ENCODE data around the gene SHROOM2.

SHROOM2 gene

GRCh38 chrX:9802737-9803136, 16.5 kb downstream of the SHROOM2 start:
- Histone ChIP-seq H4K20me1 (ENCODE audit: insufficient read depth, low read length) (no peaks in the 10 kb centered on the region), H3K4me2 (ENCODE audit: low read depth, low read length) (no peak overlapping the region), H3K4me1 (ENCODE audit: low read length) (no peaks in the 10 kb centered on the region), H3K27ac (ENCODE audit: low read length) (no peak overlapping the region), H3K4me3 (ENCODE audit: low read length) (no peak overlapping the region), H3K79me2 (ENCODE audit: low read length) (no peaks in the 10 kb centered on the region), H3K9ac (ENCODE audit: low read length) (no peak overlapping the region), H3K27me3 (replicated peaks; ENCODE audit: insufficient read depth, low read length) (no peaks in the 10 kb centered on the region), H3F3A (ENCODE audit: insufficient read depth, low read length) (no peaks in the 10 kb centered on the region), H3K9me2 (replicated peaks; ENCODE audit: insufficient read depth, low read length) (no peaks in the 10 kb centered on the region), H3K36me3 (replicated peaks; ENCODE audit: insufficient read depth, low read length) (no peaks in the 10 kb centered on the region), H3K9me3 (replicated peaks; ENCODE audit: insufficient read depth, low read length) (no peaks in the 10 kb centered on the region), H2AFZ (ENCODE audit: low read length) (no peak overlapping the region)
- TF ChIP-seq EZH2 (optimal IDR thresholded peaks at IDR 0.05; ENCODE audit: low read depth, low read length), result no peak
- no peak for TF ChIP-seq CTCF (IDR thresholded peaks at IDR 0.05; ENCODE audit: low read length)
- TF ChIP-seq EZH2phosphoT487 (IDR thresholded peaks at IDR 0.05; ENCODE audit: low read length), result no peak
- DNase-seq, result no peak

- no peak overlapping the region for H2AFZ ChIP-seq (ENCODE audit: low read length)
- H3K4me1 ChIP-seq (ENCODE audit: low read length), result no peaks in the 10 kb centered on the region
- H3K9ac ChIP-seq (ENCODE audit: low read length), result no peak overlapping the region
- H3K4me2 ChIP-seq (ENCODE audit: low read depth, low read length), result no peak overlapping the region
- no peaks in the 10 kb centered on the region for H3F3A ChIP-seq (ENCODE audit: insufficient read depth, low read length)
- no peaks in the 10 kb centered on the region for H3K9me2 ChIP-seq (replicated peaks; ENCODE audit: insufficient read depth, low read length)
- no peak overlapping the region for H3K27ac ChIP-seq (ENCODE audit: low read length)
- DNase-seq, result no peak
- H3K9me3 ChIP-seq (replicated peaks; ENCODE audit: insufficient read depth, low read length), result no peaks in the 10 kb centered on the region
- no peaks in the 10 kb centered on the region for H4K20me1 ChIP-seq (ENCODE audit: insufficient read depth, low read length)
- no peak overlapping the region for H3K4me3 ChIP-seq (ENCODE audit: low read length)
- H3K79me2 ChIP-seq (ENCODE audit: low read length), result no peaks in the 10 kb centered on the region
- no peaks in the 10 kb centered on the region for H3K27me3 ChIP-seq (replicated peaks; ENCODE audit: insufficient read depth, low read length)
- no peaks in the 10 kb centered on the region for H3K36me3 ChIP-seq (replicated peaks; ENCODE audit: insufficient read depth, low read length)
- TF ChIP-seq EZH2 (optimal IDR thresholded peaks at IDR 0.05; ENCODE audit: low read depth, low read length), result no peak
- TF ChIP-seq EZH2phosphoT487 (IDR thresholded peaks at IDR 0.05; ENCODE audit: low read length), result no peak
- TF ChIP-seq CTCF (IDR thresholded peaks at IDR 0.05; ENCODE audit: low read length), result no peak
Observed at GRCh38 chrX:9804444-9804843, 18.2 kb downstream of the SHROOM2 start.

- DNase-seq, result no peak
- H3K4me1 ChIP-seq (ENCODE audit: low read length), result no peaks in the 10 kb centered on the region
Observed at GRCh38 chrX:9805956-9806355, 19.7 kb downstream of the SHROOM2 start.

More at GRCh38 chrX:9805956-9806355, 19.7 kb downstream of the SHROOM2 start:
- Histone ChIP-seq H3K9me3 (replicated peaks; ENCODE audit: insufficient read depth, low read length) (no peaks in the 10 kb centered on the region), H3K79me2 (ENCODE audit: low read length) (no peaks in the 10 kb centered on the region), H3K27me3 (replicated peaks; ENCODE audit: insufficient read depth, low read length) (no peaks in the 10 kb centered on the region), H3F3A (ENCODE audit: insufficient read depth, low read length) (no peaks in the 10 kb centered on the region), H3K36me3 (replicated peaks; ENCODE audit: insufficient read depth, low read length) (no peaks in the 10 kb centered on the region), H3K4me2 (ENCODE audit: low read depth, low read length) (no peak overlapping the region), H3K4me3 (ENCODE audit: low read length) (no peak overlapping the region), H3K27ac (ENCODE audit: low read length) (no peak overlapping the region), H3K9me2 (replicated peaks; ENCODE audit: insufficient read depth, low read length) (no peaks in the 10 kb centered on the region), H4K20me1 (ENCODE audit: insufficient read depth, low read length) (no peaks in the 10 kb centered on the region), H2AFZ (ENCODE audit: low read length) (no peak overlapping the region), H3K9ac (ENCODE audit: low read length) (no peak overlapping the region)
- TF ChIP-seq EZH2 (optimal IDR thresholded peaks at IDR 0.05; ENCODE audit: low read depth, low read length) (no peak), CTCF (IDR thresholded peaks at IDR 0.05; ENCODE audit: low read length) (no peak), EZH2phosphoT487 (IDR thresholded peaks at IDR 0.05; ENCODE audit: low read length) (no peak)
